NOMO-1 treated with DMSO at 0.1 percent for 48 hours (cell line): ENCODE measurements around the gene TSPAN10.

ENCODE experiments used
- DNase-seq: peaks from one replicate; lab custom pipeline; 2025; ENCODE audit not compliant: unreplicated experiment; lab: John Stamatoyannopoulos, UW

The TSPAN10 gene

DNA sequence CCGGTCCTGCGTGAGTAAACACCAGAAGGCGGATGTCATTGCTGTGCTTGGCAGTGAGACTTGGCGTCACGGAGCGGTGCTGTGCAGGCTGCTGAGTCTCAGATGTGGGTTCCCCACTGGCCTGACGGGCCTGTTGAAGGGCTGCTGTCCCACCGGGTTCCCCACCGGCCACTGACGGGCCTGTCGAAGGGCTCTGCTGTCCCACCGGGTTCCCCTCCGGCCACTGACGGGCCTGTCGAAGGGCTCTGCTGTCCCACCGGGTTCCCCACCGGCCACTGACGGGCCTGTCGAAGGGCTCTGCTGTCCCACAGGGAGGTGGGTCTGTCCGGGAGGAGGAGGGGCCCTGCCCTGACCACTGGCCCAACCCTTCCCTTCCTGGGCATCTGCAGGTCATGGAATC is 49.6 kb downstream of the TSPAN10 start:
- no peak for DNase-seq

DNA sequence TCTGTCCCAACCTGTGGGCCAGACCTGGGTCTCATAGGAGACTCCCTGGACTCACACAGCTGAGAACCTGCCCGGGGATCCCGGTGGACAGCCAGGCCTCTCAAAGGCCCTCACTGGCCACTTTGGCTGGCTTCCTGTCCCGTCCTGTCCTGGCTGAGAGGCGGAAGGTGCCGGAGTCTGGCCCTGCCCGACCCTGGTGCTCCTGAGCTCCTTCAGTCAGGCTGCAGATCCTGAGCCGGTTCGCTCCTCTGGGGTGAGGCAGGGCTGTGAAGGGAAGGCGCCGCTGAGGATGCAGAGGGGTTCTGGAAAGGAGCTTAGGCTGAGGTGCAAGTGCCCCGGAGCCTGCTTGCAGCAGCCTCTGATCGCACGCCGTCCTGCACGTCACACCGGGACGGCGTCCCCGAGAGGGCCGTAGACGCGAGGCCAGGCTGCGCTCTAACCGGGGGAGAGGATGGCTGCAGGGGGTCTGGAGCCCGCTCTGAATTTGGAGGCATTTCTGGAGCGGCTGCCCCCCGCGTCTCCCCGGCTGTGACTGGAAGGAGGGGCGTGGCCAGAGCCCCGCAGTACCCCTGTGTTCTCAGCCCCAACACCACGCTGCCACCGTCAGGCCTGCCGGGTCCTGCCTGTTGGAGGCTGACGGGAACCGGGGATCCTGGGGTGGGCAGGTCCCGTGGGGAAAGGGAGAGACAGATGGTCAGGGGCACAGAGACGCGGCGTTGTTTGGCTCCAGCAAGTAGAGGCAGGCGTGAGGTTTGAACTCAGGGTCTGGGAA is 51.0 kb downstream of the TSPAN10 start:
- DNase-seq: no peak

GRCh38 chr17:81688616-81689015 is 51.6 kb downstream of the TSPAN10 start:
- no peak for DNase-seq

DNA sequence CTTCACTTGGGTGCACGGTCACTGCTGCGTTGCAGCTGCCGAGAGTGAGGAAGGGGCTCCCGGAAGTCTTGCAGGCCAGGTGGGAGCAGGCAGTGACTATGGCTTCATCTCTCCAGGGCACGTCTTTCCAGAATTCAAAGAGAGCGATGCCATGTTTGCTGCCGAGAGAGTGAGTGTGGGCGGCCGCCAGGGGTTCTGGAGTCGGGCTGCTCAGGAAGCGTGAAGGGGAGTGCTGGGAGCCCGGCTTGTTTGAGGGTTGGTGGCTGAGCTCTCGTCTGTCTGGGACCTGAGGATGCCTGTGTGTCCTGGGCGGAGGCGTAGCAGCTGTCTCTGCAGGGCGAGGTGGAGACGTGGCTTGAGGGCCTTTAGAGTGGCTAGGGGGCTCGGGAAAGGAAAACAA is 53.1 kb downstream of the TSPAN10 start:
- no peak for DNase-seq

GRCh38 chr17:81690549-81690948 is 53.6 kb downstream of the TSPAN10 start:
- DNase-seq: no peak

GRCh38 chr17:81691196-81691595 is 54.2 kb downstream of the TSPAN10 start:
- no peak for DNase-seq

DNA sequence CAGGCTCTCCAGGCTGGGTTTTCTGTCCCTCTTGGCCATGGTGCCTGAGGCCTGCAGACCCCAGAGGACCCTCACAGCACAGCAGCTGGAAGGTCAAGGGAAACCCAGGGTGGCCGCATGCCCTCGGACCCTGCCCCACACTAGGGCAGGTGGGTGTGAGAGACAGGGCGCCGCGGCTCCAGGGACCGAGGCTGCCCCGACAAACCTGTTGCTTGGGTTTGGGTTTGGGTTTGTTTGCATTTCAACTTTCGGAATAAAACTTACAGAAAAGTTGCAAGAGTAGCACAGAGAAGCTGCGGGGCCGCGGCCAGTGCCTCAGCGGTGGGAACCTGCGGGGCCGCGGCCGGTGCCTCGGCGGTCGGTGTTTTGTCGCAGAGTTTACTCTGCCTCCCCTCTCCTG is 54.6 kb downstream of the TSPAN10 start:
- no peak for DNase-seq

GRCh38 chr17:81693509-81694210 is 56.7 kb downstream of the TSPAN10 start:
- DNase-seq: no peak

DNA sequence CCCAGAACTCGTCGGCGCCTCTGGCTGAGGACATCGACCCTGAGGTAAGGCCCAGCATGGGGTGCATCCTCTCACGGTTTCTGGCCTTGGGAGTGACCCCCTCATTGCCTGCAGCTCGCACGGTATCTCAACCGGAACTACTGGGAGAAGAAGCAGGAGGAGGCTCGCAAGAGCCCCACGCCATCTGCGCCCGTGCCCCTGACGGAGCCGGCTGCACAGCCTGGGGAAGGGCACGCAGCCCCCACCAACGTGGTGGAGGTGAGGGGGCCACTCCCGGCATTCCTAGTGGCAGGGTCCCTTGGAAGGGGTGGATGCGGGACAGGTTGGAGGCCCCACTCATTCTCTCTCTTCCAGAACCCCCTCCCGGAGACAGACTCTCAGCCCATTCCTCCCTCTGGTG is 57.8 kb downstream of the TSPAN10 start:
- DNase-seq: no peak

- DNase-seq: no peak
Observed at GRCh38 chr17:81695211-81695610, 58.2 kb downstream of the TSPAN10 start.

- DNase-seq: no peak
Observed at GRCh38 chr17:81695801-81696200, 58.8 kb downstream of the TSPAN10 start.

GRCh38 chr17:81696218-81696941 is 59.4 kb downstream of the TSPAN10 start:
- DNase-seq: no peak

DNA sequence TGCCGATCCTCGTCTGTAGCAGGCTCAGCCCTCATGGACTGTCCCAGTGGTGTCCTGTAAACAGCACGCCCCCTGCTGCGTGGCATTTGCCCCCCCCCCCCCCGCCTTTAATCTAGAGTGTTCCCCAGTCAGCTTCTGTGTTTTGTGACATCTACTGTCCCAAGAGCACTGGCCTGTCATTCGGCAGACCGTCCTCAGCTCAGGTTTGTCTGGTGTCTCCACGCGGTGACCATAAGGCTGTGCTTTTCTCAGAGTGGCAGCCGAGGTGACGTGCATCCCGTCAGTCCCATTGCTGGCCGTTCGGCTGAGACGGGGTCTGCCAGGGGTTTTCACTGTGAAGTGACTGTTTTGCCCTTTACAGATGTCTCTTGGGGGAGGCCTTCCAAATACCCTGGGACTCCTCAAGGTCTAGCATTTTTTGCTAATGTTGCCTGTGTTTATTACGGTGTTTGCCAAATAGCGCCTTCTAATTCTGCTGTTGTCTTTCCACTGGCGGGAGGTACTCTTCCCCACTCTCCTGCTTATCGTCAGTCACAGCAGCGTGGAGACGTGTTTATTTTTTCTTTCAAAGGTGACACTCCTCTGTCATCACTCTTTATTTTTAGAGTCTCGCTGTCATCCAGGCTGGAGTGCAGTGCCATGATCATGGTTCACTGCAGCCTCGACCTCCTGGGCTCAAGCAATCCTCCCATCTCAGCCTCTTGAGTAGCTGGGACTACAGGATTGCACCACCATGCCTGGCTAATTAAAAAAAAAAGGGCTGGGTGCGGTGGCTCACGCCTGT is 60.5 kb downstream of the TSPAN10 start:
- no peak for DNase-seq
